ENCODE results near the gene BCL2L13.

GRCh38 chr22:17684245-17684644, 45.7 kb downstream of the BCL2L13 start:
- TF ChIP-seq CTCF (IDR thresholded peaks at IDR 0.05; ENCODE audit: poor library complexity), result no peak
- TF ChIP-seq EZH2 (IDR thresholded peaks at IDR 0.05; ENCODE audit: borderline replicate concordance), result no peak
- no peak for TF ChIP-seq EZH2phosphoT487 (IDR thresholded peaks at IDR 0.05; ENCODE audit: low read depth, severe bottlenecking, unreplicated experiment)

All from hepatocyte (in vitro differentiated cells).